EH (cell line): ENCODE results near the gene SMPD1.
"Not testable (repeated sequence)": the region's sequence is repeated elsewhere in the genome, so short reads cannot be mapped to it uniquely, and the experiment has no call there.

Experiments
- DNase-seq: peaks from one replicate; pipeline ENCODE4 v3.0.0-alpha.2; 2015; ENCODE audit warnings: low read depth

Gene SMPD1

GRCh38 chr11:6388748-6389147, 1.5 kb upstream of the SMPD1 start:
- no peak for DNase-seq

- DNase-seq, result no peak
Observed at GRCh38 chr11:6390718-6391469, 620 bp downstream of the SMPD1 start.

GRCh38 chr11:6391537-6392134, 1.4 kb downstream of the SMPD1 start:
- no peak for DNase-seq

GRCh38 chr11:6392251-6392650, 2.0 kb downstream of the SMPD1 start:
- not testable (repeated sequence) for DNase-seq

- no peak for DNase-seq
Observed at GRCh38 chr11:6393989-6394670, 3.9 kb downstream of the SMPD1 start.

- DNase-seq, result no peak
Observed at GRCh38 chr11:6395470-6396060, 5.3 kb downstream of the SMPD1 start.

- DNase-seq, result peak; percentile 48
Observed at GRCh38 chr11:6397156-6397555, 6.9 kb downstream of the SMPD1 start.

- peak; percentile 80 for DNase-seq
Observed at GRCh38 chr11:6397636-6398035, 7.4 kb downstream of the SMPD1 start.

GRCh38 chr11:6400431-6401345, 10.4 kb downstream of the SMPD1 start:
- no peak for DNase-seq

GRCh38 chr11:6401464-6401863, 11.2 kb downstream of the SMPD1 start:
- DNase-seq, result no peak

- no peak for DNase-seq
Observed at GRCh38 chr11:6402061-6402470, 11.8 kb downstream of the SMPD1 start.

GRCh38 chr11:6402561-6402981, 12.3 kb downstream of the SMPD1 start:
- DNase-seq, result peak; percentile 32

- no peak for DNase-seq
Observed at GRCh38 chr11:6403539-6403938, 13.3 kb downstream of the SMPD1 start.

GRCh38 chr11:6404342-6405051, 14.2 kb downstream of the SMPD1 start:
- DNase-seq, result peak; percentile 64

GRCh38 chr11:6405052-6405667, 14.9 kb downstream of the SMPD1 start:
- DNase-seq, result no peak

- DNase-seq, result no peak
Observed at GRCh38 chr11:6405846-6406245, 15.6 kb downstream of the SMPD1 start.

GRCh38 chr11:6406370-6406769, 16.1 kb downstream of the SMPD1 start:
- no peak for DNase-seq

GRCh38 chr11:6410695-6411430, 20.6 kb downstream of the SMPD1 start:
- DNase-seq, result no peak

GRCh38 chr11:6411594-6412031, 21.3 kb downstream of the SMPD1 start:
- DNase-seq, result no peak

GRCh38 chr11:6413791-6414201, 23.5 kb downstream of the SMPD1 start:
- DNase-seq, result peak; percentile 34
